ENCODE data around the gene FLYWCH1.

FLYWCH1 gene

DNA sequence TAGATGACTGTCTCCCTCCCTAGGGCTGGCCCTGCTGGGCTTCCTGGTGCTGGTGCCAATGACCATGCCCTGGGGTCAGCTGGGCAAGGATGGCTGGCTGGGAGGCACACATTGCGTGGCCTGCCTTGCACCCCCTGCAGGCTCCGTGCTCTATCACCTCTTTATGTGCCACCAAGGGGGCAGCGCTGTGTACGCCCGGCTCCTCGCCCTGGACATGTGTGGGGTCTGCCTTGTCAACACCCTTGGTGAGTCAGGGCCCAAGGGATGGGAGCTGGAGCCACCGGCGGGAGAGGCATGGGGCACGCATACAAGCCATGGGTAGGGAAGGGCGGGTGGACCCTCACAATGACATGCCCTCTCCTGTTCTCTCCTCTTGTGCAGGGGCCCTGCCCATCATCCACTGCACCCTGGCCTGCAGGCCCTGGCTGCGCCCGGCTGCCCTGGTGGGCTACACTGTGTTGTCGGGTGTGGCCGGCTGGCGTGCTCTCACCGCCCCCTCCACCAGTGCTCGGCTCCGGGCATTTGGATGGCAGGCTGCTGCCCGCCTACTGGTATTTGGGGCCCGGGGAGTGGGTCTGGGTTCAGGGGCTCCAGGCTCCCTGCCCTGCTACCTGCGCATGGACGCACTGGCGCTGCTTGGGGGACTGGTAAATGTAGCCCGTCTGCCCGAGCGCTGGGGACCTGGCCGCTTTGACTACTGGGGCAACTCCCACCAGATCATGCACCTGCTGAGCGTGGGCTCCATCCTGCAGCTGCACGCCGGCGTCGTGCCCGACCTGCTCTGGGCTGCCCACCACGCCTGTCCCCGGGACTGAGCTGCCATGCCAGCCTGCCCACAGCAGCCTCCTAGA lies 59.6 kb downstream of the FLYWCH1 start:
- no peak for DNase-seq

DNA sequence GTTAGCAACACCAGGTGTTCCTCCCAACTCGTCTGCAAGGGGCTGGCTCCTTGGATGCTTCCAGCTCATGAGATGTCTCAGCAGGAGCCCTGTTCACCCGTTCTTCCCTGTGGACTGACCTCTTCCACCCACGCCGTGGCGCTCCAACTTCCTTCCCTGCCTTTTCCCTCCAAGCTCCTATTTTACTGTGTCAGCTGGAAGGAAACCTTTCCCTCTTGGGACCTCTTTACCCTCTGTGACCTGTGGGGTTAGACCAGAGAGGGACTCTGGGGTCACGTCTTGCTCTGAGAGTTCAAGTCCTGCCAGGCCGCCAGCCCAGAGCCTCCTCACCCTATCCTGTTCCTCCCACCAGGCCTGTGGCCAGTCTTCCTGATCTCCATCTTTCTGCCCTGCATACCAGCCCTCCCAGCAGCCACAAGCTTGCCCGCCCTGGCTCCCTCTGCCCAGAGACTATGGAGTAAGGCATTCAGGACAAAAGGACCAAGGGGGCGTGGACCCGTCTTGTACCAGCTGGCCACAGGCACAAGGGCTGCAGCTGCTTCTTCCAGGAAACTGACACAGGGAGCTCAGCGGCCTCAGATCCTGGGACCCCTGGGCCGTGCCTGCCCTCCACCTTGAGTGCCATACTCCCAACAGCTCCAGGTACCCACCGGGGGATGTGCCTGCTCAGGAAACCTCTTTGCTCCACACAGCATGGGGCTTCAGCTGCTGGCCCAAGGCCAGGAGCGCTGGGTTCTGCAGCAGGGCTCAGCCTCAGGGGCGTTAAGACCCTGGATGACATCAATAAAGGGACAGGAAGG lies 60.5 kb downstream of the FLYWCH1 start:
- no peak for DNase-seq

DNA sequence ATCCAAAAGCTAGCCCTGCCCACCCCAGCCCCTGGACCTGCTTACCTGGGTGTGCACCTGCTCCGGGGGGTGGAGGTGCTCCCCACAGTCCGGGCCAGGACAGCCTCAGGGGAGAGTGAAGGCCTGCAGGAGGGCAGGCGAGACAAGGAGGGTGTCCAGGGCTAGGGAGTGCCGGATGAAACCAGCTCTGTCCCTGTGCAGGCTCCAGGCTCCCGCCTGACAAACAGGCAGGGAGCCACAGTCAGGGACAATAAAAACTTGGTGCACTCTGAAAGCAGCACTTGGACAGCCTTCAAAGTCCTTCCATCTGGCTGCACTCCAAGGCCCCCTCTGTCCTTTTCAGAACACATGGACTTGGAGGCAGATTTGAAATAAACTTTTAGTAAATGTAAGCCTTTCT lies 61.4 kb downstream of the FLYWCH1 start:
- no peak for DNase-seq

DNA sequence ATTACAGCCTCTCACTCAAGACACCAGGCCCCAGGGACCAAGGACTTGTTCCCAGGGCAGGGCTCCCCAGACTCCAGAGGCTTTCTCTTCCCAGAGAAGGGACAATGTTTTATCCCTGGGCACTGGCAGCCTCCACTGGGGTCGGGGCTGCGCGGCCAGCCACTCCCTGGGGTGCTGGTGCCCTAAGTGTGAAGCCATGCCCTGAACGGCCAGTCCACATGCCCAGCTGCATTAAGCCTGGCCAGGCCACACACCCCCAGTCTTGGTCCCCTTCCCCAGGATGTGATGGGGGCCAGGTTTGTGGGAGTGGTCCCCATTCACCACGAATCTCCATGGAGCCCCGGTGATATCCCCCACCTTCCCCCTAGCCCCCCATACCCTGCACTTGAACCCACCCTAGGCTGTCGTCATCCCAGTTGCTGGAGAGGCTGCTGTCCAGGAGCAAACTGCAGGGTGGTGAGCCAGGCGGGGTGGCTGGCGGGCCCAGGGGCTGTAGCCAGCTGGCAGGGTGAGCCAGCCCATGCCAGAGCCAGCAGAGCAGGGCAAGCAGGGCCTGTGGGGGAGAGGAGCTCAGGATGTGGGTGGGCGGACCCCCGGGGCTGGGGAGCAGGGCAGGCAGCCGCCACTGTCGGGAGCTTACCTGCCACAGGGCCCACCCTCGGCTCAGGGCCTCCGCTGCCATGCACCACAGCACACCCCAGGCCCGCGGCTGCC lies 62.0 kb downstream of the FLYWCH1 start:
- no peak for DNase-seq

DNA sequence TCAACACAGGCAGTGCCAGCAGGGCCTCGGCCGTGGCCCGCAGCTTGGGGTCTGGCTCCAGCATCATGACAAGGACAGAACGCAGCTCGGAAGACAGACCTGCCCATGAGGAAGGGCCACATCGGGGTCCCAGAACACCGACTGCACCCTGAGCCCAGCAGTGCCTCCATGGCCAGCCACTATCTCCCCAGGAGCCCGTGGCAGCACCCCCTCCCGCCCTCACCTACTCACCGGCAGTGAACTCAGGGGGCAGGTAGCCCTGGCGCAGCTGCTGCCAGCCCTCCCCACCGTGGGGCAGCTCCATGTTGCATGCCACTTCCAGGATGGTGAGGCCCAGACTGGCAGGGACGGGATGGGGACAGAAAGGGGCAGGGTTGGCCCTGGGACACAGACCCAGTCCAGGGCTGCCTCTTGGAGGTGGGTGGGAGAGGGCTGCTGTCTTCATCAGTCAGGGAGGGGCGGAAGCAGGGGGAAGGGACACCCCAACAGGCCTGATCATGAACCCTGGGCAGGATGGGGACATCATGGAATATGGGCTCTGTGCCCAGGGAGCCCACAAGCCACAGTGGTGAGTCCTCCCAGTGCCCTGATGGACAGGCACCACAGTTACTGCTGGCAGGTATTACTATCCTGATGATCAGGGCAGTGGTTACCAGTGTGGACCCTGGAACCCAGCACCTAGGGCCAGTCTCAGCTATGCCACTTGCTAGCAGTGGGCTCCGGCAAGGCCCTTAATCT lies 62.8 kb downstream of the FLYWCH1 start:
- no peak for DNase-seq

DNA sequence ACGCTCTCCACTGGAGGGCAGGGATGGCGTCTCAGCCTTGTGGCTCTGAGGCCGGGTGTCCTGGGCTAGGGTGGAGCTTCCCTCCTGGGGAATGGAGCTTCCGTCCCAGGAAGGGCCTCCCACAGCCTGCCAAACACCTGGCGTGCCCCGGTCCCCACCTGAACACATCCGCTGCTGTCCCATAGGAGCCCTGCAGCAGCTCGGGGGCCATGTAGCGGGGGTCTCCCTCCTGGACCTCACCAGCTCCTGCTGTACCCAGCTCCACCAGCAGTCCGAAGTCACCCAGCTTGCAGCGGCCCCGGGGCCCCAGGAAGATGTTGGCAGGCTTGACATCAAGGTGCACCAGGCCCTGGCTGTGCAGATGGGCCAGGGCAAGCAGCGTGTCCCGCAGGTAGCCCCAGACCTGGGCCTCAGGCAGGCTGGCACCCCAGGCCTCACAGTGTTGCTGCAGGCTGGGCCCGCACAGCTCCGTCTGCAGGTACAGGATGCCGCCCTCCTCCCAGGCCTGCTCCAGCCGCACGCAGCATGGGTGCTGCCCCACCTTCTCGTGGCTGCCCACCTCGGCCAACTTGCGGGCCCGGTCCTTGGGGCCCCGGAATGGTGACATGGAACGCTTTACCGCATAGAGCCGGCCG lies 63.5 kb downstream of the FLYWCH1 start:
- no peak for DNase-seq

DNA sequence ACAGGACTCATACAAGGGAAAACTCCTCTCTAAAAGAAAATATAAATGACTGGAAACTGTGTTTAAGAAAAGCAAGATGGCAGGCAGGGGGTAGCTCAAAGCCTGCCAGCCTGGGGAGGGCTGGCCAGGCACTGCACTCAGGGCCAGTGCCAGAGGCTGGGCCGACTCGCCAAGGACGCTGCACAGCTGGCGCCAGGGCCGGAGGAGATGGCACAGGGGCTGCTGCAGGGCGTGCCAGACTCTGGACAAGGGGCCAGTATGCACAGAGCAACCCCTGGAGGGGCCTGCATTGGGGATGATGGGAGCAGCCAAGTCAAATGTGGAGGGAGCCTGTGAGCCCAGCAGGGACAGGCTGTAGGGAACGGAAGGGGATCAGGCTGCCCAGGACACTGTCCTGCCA lies 64.5 kb downstream of the FLYWCH1 start:
- DNase-seq: no peak

DNA sequence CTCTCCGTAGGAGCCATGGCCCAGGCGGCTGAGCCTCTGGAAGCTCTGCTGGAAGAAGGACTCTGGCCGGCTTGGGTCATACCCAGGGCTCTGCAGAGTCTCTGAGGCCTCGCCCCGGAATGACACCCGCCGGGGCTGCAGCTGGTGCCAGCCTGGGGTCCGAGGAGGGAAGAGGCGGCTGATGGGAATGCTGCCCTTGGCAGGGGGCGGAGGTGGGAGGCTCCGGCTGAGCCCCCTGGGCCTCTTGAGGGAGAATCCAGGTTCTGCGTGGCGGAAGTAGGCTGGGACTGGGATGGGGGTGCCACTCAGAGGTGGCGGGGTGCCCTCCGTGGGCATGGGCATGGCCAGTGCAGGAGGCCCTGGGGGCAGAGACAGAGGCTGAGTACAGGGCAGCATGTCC lies 64.9 kb downstream of the FLYWCH1 start:
- DNase-seq: no peak

DNA sequence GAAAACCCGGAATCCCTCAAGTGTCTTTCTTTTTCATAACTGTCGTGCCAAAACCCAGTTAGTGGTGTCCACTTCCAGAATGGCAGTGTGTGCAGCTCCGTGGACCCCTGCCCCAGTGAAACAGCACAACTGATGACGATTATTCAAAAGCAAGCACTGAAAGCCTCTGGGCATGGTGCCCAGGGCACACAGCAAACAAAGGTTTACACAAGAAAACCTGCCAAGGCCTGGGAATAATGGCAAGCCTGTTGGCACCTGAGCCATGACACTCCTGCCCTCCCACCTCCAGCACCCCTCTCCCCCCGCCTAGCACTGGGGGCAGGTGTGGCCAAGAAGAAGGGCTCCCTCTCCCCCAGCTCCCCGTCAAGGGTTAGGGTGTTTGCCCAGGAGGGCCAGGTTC lies 65.7 kb downstream of the FLYWCH1 start:
- DNase-seq: no peak

DNA sequence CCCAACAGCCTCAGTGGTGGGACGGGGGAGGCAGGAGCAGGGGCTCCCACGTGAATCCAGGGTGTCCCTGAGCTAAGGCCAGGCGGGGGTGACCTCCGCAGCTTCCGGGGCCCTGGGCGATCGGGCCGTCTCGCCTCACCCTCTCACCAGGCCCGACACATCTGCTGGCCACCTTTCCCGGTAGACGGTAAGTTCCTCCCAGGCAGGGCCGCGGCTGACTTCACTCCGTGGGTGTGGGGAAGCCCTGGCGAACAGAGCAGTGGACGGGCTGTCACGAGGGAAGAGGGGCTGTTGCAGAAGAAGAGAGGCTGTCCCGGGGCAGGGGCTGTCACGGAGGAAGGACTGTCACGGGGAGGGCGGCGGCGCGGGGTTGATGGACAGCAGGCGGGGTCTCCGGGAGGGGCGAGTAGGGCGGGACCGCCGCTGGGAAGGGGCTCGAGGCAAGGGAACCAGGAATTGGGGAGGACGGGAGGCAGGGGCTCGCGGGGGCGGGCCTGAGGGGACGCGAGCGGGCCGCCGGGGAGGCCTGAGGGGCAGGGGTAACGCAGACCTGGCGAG lies 68.0 kb downstream of the FLYWCH1 start:
- DNase-seq: no peak

DNA sequence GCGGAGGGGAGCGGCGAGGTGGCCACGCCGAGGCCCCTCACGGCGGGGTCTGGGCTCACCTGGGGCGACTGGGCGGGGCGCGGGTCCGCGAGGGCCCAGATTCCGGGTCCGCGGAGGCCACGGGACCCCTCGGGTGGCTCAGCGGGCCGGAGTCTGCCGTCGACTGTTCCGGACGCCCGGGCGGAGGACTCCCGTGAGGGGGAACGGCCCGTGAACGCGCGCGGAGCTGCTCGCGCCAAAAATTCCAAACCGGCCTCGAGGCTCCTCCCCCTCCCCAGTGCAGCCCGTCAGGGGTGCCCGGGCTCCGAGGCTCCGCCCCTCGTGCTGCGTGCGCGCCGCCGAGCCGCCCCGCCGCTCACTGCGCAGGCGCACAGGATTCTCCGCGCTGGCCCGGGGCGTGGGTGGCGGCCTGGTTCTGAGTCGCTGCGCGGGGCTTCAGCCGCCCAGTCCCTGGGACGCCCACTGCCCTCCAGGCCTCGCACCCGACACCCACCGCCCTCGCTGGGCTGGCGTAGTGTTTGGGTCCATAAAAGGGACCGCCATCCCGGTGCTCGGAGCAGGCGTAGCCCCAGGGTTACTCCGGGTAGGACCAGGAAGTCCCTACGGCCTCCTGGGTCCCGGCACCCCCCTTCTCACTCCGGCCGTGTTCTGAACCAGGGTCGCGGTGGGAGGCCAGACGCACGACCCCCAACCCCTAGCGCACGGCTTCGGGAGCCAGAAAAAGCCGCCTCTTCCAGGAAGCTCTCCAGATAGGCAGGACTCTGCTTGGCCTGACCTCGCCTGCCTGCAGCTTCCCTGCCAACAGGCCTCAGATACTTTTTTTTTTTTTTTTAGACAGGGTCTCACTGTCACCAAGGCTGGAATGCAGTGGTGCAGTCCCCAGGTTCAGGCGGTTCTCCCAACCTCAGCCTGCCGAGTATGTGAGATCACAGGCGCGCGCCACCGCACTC lies 68.8 kb downstream of the FLYWCH1 start, which contains the start of gene PKMYT1:
TSS of gene PKMYT1 (minus strand) at position 220 of the 950 bp plus-strand sequence. CDS start 789 bp downstream, outside the sequence.
- DNase-seq: peak; percentile 86 to 92 (median 89)

DNA sequence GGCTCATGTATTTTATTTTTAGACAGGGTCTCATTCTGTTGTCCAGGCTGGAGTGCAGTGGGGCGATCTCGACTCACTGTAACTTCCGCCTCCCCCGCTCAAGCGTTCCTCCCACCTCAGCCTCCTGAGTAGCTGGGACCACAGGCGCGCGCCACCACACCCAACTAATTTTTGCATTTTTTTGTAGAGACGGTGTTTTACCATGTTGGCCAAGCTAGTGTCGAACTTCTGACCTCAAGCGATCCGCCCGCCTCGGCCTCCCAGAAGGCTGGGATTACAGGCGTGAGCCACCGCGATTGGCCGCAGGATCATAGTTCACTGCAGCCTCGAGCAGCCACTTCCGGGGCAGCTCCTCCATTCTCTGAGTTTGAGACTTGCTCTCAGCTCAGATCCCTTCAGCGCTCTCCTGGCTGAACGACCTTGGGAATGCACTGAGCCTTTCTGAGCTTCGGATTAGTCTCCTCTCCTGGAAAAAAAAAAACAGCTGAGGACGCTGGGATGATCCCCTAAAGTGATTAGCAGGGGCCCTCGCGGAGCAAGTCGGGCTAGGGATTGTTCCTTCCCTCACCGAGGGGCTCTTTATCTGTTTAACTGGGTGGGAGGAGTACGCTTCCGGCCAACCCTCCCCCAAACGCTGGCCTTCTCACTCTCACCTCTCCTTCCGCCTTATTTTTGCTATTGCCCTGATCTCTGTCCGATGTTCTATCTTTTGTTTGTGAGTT lies 69.6 kb downstream of the FLYWCH1 start:
- no peak for DNase-seq

DNA sequence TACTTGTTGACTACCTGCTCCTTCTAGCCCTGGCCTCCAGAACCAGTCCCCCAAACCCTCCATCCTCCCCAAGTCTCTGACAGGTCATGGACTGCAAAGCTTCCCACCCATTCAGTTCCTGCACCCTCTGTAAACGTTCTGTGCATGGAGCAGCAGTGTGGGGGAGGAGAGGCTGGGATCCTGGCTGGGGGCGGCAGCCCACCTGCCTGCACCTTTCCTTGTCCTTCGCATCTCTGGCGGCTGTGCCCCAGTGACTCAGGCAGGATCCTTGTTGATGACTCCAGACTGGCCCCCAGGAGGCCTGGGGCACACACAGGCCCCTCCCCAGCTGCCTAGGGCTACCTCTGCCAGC lies 70.1 kb downstream of the FLYWCH1 start:
- DNase-seq: no peak

DNA sequence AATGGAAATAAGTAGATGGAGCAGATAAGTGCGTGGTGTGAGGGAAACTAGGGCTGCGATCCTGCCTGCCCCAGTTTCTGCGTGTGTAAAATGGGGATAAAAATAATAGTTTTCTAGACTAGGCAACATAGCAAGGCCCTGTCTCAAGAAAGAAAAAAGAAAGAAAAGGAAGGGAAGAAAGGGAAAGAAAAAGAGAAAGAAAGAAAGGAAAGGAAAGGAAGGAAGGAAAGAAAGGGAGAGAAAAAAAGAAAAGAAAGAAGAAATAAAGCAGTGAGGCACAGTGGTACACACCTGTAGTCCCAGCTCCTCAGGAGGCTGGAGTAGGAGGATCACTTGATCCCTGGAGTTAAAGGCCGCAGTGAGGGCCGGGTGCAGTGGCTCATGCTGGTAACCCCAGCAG lies 70.7 kb downstream of the FLYWCH1 start:
- no peak for DNase-seq

DNA sequence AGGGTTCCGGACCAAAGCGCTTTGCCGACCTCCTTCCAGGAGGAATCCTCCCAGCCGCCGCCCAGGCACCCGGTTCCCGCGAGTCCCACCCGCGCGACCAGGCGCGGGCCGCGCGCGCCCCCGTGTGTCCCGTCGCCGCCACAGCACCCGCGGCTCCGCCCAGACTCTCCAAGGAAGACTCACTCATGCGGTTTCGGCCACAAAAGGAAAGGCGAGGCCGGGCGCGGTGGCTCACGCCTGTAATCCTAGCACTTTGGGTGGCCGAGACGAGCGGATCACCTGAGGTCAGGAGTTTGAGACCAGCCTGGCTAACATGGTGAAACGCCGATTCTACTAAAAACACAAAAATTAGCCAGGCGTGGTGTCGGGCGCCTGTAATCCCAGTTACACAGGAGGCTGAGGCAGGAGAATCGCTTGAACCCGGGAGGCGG lies 72.0 kb downstream of the FLYWCH1 start:
- peak; percentile 38 to 55 (median 45) for DNase-seq

DNA sequence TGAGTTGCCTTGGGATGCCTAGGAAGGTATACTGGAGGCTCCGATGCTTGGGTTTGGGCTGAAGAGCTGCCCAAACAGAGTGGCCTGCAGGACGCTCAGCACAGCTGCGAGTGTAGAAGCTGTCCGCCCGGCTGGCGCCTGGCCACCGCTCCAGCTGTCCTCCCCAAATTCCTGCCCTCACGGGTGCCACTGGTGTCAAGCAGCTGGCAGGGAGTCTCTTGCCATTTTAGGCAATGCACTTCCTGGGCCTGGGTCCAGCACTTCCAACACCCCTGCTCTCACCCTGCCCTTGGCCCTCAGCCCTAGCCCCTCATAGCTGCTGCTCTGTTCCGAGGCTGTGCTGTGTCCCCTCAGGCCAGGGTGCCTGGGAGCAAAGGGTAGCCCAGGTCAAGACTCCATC lies 73.7 kb downstream of the FLYWCH1 start:
- no peak for DNase-seq

DNA sequence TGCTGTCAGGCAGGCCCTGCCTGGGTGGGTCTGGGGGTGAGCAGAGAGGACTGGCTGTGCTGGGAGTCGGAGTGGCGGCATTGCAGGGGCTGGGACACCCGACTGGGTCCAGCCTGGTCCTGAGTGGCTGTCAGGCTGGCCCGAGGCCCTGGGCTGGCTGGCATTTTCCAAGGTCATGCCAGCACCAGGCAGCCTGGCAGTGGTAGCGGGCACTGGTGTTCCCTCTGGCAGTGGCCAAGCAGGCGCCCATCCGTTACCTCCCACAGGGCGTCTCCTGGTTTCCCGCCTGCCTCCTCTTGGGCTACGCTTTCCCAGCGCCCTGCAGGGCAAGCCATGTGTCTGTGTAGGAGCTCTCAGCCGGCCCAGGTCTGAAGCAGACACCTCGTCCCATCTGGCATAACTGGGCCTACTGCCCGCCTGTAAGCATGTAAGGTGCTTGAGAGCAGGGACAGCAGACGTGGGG lies 74.2 kb downstream of the FLYWCH1 start:
- DNase-seq: no peak

DNA sequence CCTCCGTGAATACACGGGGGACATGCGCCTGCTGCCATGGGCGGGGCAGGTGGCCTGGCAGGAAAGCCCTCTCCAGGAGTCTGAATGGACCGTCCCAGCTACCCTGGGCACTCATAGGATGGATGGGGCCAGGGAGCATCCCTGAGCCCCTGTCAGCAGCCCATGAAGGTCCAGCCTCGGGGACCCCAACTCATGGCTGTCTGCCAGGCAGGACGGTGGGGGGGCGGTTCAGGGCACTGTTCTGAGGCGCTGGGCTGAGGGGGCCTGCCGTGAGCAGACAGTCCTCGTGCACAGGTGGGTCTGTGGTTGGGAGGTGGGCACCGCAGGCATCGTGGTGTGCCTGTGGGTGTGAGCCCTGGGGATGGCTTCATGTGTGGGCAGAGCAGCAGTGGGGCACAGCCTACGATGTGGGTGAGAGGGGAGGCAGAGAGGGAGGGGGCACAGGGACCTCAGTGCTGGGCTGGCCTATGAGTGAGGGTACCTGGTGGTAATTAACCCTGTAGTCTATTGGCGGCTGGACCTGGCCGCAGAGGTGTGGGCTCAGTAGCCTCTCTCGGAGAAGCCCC lies 75.0 kb downstream of the FLYWCH1 start:
- no peak for DNase-seq

DNA sequence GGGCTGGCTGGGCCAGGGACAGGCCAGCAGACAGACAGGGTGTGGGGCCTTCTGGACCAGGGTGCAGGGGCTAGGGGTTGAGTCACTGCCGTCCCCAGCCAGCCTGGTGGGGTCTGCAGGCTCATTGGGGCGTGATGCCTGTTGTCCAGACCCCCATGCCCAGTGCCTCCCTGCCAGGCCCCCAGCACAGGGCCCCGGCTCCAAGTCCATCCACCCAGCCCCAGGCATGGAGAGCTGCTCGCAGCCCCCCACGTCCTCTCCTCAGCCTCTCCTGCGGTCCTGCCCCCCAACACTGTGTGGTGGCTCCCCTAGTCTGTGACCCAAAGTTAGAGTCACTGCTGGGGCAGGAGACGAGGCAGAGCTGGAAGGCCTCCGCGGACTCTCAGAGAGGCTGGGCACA lies 75.6 kb downstream of the FLYWCH1 start:
- DNase-seq: no peak

DNA sequence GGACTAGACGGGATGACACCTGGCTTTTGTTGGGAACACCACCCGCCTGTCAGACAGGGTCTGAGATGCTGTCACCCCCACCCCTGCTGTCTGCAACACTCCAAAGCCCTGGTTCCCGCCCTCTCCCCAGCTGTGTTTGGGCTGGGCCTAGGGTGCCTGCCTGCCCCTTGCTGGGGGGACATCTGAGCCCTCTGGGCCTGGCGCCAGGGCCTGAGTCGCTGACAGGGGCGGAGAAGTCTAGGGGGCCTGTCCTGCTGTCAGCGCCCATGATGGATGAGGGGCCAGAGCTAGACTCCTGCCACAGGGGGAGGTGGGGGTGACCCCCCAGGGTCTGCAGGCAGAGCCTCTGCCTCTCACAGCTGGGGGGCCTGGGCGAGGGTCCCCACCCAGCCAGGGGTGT lies 76.1 kb downstream of the FLYWCH1 start:
- DNase-seq: no peak

Measured in activated naive CD4-positive, alpha-beta T cell (primary cell).